HEK293 (cell line): ENCODE results near the gene KLRD1.
"Not testable (repeated sequence)": the region's sequence is repeated elsewhere in the genome, so short reads cannot be mapped to it uniquely, and the experiment has no call there.

Experiments
- HOXA7 ChIP-seq: sonication (generic); formaldehyde crosslinking; IDR thresholded peaks from 2 replicates; pipeline ENCODE4 v1.8.1; 2022; ENCODE audit warnings: missing genetic modification reagents, borderline replicate concordance
- YY1 ChIP-seq: fragments of 450-650 bp; formaldehyde crosslinking; IDR thresholded peaks from 2 replicates; pipeline ENCODE4 v1.5.1; 2018; ENCODE audit warnings: missing biosample characterization, missing genetic modification characterization
- ZNF132 ChIP-seq: fragments of 450-650 bp; formaldehyde crosslinking; IDR thresholded peaks from 2 replicates; pipeline ENCODE4 v1.5.1; 2017; ENCODE audit warnings: missing biosample characterization, missing genetic modification characterization, borderline replicate concordance
- TF ChIP-seq, protein P1 (sequence below): fragments of 450-650 bp; formaldehyde crosslinking; IDR thresholded peaks from 2 replicates; pipeline ENCODE4 v1.5.1; 2016; ENCODE audit warnings: missing biosample characterization, missing genetic modification characterization
- TF ChIP-seq, protein P2 (sequence below): fragments of 450-650 bp; formaldehyde crosslinking; IDR thresholded peaks from 2 replicates; pipeline ENCODE4 v1.5.1; 2016; ENCODE audit warnings: missing biosample characterization, missing genetic modification characterization

DNA sequence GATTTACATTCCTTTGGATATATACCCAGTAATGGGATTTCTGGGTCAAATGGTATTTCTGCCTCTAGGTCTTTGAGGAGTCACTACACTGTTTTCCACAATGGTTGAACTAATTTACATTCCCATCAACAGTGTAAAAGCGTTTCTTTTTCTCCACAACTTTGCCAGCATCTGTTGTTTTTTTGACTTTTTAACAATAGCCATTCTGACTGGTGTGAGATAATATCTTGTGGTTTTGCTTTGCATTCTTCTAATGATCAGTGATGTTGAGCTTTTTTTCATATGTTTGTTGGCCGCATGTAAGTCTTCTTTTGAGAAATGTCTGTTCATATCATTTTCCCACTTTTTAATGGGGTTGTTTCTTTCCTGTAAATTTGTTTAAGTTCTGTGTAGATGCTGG is 33.3 kb downstream of the KLRD1 start:
- TF ChIP-seq, protein P1, sequence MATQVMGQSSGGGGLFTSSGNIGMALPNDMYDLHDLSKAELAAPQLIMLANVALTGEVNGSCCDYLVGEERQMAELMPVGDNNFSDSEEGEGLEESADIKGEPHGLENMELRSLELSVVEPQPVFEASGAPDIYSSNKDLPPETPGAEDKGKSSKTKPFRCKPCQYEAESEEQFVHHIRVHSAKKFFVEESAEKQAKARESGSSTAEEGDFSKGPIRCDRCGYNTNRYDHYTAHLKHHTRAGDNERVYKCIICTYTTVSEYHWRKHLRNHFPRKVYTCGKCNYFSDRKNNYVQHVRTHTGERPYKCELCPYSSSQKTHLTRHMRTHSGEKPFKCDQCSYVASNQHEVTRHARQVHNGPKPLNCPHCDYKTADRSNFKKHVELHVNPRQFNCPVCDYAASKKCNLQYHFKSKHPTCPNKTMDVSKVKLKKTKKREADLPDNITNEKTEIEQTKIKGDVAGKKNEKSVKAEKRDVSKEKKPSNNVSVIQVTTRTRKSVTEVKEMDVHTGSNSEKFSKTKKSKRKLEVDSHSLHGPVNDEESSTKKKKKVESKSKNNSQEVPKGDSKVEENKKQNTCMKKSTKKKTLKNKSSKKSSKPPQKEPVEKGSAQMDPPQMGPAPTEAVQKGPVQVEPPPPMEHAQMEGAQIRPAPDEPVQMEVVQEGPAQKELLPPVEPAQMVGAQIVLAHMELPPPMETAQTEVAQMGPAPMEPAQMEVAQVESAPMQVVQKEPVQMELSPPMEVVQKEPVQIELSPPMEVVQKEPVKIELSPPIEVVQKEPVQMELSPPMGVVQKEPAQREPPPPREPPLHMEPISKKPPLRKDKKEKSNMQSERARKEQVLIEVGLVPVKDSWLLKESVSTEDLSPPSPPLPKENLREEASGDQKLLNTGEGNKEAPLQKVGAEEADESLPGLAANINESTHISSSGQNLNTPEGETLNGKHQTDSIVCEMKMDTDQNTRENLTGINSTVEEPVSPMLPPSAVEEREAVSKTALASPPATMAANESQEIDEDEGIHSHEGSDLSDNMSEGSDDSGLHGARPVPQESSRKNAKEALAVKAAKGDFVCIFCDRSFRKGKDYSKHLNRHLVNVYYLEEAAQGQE (tag by site-specific recombination), result not testable (repeated sequence)
- TF ChIP-seq, protein P2, sequence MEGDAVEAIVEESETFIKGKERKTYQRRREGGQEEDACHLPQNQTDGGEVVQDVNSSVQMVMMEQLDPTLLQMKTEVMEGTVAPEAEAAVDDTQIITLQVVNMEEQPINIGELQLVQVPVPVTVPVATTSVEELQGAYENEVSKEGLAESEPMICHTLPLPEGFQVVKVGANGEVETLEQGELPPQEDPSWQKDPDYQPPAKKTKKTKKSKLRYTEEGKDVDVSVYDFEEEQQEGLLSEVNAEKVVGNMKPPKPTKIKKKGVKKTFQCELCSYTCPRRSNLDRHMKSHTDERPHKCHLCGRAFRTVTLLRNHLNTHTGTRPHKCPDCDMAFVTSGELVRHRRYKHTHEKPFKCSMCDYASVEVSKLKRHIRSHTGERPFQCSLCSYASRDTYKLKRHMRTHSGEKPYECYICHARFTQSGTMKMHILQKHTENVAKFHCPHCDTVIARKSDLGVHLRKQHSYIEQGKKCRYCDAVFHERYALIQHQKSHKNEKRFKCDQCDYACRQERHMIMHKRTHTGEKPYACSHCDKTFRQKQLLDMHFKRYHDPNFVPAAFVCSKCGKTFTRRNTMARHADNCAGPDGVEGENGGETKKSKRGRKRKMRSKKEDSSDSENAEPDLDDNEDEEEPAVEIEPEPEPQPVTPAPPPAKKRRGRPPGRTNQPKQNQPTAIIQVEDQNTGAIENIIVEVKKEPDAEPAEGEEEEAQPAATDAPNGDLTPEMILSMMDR, result not testable (repeated sequence)
- TF ChIP-seq HOXA7; ZNF132 (tag by site-specific recombination); YY1 (tag by site-specific recombination): not testable (repeated sequence)
